ENCODE measurements around the gene SPOCK3.
"Not testable (repeated sequence)": the region's sequence is repeated elsewhere in the genome, so short reads cannot be mapped to it uniquely, and the experiment has no call there.

The SPOCK3 gene

DNA sequence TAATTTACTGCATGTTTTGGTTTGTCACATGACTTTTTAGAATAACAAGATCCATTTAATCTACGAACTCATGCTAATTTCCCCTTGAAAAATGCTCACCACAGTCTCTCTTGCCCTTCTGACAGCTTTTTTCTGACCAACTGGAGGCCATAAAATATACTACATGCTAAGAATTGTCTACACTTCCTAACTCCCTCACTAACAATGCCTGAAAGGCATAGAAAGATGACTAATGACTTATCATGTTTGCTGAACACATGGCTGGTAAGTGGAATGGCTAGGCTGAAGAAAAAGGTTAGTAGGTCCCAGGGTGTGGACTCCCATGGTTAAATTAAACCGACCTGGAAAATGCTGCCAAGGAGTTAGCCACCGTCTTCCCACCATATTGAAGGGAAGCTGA, 309.9 kb downstream of the SPOCK3 start:
- DNase-seq, result no peak

GRCh38 chr4:166913926-166914325, 320.4 kb downstream of the SPOCK3 start:
- DNase-seq, result no peak

DNA sequence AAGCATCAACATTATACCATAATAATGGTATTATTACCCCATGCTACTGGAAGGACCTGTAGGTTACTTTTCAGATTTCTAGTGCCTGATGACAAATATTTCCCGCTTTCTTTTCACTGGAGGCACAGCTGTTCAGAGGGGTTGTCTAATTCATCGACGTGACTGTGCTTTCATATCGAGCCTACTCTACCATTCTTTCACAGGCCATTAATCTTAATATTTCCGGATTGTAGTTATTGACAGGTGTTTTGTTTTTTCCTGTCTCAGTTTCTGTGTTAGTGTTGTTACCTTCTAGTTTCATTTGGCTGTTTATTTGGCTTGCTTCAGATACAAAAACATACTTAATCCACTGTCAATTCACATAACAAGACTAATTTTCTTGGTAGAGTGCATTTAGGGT, 330.9 kb downstream of the SPOCK3 start:
- no peak for DNase-seq

DNA sequence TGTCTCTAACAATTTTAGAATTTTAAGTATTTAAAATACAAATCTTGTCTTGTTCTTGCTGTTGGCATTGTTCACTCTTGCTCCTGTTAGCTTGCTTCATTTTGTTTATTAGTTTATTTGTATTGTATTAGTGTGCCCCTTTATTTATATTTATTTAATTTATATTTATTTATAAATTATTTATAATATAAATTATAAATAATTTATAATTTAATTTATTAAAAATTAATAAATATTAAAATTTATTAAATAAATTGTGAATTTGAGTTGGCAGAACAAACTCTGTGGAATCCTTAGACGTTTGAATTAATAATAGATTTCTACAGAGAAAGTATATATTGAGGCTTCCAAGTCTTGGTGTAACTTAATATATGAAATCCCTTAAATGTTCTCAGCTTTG, 331.4 kb downstream of the SPOCK3 start:
- no peak for DNase-seq

DNA sequence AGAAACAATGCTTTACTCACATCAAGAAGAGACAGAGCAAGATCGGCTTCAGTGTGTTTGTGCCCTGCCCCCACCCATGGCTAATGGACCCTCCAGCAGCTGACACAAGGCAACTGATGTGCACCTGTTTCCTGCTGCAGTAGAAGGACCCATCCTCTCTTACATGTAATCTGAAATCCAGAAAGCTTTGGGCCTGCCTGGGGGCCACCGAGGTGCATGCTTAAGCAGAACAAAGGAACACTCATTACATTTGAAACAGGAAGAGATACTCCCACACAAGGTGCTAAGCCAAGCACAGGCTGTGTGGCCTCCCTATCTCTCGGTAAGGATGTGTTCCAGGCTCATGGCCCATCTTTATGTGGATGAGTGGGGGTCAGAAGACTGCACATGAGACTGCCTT, 338.0 kb downstream of the SPOCK3 start:
- DNase-seq, result no peak

- no peak for DNase-seq
Measured at GRCh38 chr4:166895771-166896170, 338.5 kb downstream of the SPOCK3 start.

- DNase-seq, result no peak
Measured at GRCh38 chr4:166887457-166887856, 346.8 kb downstream of the SPOCK3 start.

DNA sequence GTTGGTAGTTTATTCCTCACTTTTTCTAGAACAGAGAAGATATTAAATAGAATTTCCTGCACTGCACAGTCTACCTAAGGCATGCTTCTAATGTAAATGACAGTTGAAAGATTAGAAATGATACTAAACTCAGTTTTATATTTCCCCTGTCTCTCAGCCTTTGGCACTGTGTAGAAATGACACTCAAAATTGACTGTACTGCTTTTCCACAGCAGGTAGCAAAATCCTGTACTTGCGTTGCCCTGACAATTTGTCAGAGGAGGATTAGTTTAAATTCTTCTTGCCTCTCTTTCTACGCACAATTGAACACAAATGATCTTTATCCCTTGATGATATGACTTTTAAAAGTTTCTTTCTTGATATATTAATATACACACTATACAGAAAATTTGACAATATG, 347.6 kb downstream of the SPOCK3 start:
- no peak for DNase-seq

DNA sequence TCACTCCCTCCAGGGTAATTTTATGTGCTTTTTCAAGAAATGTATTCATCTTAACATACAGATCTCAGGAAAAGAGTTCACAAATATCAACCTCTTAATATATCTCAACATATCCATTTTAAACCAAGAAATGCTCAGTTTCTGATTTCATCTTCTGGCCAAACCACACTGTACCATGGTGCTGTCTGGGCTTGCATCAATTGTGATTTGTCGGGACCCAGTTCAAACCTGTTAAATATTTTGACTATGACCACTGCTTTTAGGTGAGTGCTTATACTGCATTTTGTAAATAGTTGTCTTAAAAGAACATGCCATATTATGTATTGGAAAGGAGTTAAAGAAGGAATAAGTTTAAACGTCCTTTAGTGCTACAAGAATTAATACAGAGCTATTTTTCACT, 352.1 kb downstream of the SPOCK3 start:
- no peak for DNase-seq

DNA sequence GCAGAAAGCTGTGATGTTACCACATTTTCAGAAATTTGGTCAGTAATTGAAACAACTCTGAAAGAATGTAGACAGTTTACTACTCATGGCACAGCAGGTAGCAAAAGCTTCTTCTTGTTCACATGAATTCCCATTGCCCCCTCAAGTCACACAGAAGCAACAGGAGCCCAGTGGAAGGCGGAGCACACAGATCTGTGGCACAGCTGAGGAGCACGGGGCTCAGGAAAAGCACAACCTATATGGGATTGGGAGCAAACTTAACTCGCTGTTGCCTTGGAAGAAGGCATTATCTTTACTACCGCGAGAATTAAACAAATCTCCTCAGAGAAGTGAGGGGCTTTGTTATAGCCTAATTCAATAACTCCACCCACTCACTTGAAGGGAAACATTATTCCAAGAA, 358.5 kb downstream of the SPOCK3 start:
- DNase-seq, result no peak

DNA sequence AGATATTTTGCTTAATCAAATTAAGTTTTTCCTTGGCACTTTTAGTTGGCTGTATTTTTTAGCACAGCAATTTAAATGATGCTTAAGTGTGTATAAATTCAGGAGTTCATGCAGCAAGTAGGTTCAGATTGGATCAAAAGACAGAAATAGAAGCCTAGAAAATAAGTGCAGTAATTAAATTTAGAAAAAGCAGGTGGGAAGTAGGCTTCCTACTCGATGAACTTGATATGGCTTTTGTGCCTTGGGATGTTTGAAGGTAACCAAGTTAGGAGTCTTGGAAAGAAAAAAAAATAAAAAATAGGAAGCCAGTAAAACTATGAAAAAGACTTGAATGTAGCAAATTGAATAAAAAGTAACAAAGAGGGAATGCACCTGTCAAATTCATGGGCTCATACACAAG, 372.3 kb downstream of the SPOCK3 start:
- no peak for DNase-seq

GRCh38 chr4:166850398-166850797, 383.9 kb downstream of the SPOCK3 start:
- not testable (repeated sequence) for DNase-seq

DNA sequence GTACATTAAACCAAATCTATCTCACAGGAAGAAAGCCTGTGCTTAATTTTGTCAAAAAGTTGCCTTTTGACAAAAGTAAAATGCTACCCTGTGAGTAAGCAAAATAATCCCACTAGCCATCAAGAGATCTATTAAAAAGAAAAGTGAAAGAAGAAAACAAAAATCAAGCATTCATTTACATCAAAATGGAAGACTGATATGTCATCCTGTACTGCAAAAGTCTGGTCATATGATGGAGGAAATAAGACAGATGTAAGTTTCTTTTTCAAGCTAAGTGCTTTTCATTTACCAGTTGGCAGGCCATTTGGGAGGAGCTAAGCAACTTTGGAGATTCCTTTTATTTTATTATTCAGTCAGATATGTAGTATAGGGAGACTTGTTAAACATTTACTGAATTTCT, 387.4 kb downstream of the SPOCK3 start:
- no peak for DNase-seq

- DNase-seq, result no peak
Measured at GRCh38 chr4:166842795-166843261, 391.5 kb downstream of the SPOCK3 start.

DNA sequence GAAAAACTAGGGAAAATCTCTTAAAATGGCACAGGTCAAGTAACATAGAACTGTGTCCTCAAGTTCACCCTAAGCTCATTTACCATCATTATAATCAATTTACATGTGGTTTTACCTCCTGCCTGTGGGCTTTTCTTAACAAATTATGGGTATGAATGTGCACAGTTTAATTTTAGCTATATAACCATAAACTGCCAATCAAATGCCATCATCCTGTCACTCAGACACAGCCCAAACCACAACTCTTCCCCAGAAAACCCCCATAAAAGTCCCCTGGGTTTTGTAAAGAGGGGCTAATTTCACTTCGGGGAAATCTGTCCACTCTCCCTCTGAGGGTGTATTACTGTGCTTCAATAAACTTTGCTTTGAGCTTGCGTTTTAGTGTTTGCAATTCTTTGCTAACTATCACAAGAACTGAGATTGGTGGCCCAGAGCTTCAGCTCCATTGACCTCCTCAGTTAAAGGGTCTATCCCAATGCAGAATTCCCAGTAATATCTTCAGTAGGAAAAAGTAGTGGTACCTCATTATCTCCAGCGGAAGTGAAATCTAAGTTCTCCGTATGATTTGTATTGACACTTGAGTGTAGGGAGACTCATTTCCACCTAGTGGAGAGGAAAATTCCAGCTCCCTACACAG, 394.6 kb downstream of the SPOCK3 start:
- no peak for DNase-seq

GRCh38 chr4:166838975-166839614, 395.2 kb downstream of the SPOCK3 start:
- DNase-seq, result no peak

GRCh38 chr4:166836865-166837264, 397.4 kb downstream of the SPOCK3 start:
- DNase-seq, result no peak

GRCh38 chr4:166827629-166828028, 406.7 kb downstream of the SPOCK3 start:
- DNase-seq, result no peak

- DNase-seq, result no peak
Measured at GRCh38 chr4:166827167-166827566, 407.1 kb downstream of the SPOCK3 start.

DNA sequence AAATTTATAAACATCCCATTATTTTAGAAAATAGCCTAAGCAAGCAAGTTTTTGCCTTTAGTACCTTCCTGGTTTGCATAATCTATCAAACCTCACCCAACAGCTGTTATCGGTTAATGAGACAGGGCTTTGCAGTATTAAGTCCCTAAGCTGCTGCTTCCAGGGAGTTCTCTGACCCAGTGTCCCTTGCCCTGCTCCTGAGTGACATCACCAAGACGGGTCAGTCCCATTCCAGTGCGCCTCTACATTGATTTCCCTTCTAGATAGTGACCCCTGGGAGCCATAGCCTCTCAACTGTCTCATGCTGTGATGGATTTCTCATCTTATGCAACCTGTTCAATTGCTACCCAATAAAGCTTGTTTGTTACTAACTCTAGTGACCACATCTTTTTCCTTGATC, 410.4 kb downstream of the SPOCK3 start:
- DNase-seq, result no peak

DNA sequence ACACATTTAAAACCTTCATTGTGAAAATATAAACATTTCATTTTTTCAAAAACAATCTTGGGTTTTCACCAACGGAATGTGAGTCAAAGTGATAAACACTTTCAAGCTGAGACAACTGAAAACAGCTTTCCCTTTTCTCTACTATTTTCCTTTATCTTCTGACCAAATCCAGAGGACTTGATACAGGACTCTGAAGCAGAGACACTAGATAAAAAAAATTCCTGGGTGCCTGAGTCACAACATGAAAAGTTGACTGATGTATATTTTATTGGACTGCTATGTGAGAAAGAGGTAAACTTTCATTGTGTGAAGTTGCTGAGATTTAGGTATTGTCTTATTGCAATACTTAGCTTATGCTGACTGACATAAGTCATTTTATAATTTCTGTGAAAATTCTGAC, 411.2 kb downstream of the SPOCK3 start:
- no peak for DNase-seq

DNA sequence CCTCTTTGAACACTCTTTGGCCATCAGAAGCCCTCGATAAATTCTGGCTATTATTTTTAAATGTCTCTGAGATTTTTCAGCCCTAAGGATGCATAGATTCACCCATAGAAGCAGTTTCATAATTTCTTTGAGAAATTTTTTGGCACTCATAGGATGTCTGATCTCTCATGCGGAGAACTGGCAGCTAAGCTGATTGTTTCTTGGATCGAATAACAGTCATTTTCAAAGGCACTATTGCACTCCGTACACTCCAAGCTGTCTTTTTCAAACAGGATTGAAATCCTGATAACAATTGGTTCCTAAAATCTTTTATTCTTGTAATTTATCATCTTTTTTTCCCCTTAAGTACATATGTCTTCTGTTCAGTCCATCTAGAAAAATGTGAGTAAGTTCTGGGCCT, 411.9 kb downstream of the SPOCK3 start:
- no peak for DNase-seq

DNA sequence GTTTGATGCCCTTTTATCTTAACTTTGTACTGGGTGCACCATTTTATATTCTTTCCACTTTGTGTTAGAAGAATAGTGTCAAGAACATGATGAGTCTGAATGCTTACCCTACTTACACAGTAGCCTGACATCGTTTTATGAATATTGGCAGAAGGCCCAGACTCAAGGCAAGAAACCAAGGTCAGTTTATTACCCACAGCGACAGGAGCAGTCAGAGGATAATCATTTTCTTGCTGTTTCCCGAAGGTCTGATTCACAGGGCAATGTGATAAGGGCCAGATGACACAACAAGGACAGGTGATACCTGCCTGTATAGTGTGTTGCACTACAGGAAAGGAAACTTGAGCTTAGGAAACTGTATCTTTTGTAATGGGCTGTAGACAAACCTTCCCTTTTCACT, 417.4 kb downstream of the SPOCK3 start:
- DNase-seq, result no peak

GRCh38 chr4:166808380-166808779, 425.9 kb downstream of the SPOCK3 start:
- no peak for DNase-seq

DNA sequence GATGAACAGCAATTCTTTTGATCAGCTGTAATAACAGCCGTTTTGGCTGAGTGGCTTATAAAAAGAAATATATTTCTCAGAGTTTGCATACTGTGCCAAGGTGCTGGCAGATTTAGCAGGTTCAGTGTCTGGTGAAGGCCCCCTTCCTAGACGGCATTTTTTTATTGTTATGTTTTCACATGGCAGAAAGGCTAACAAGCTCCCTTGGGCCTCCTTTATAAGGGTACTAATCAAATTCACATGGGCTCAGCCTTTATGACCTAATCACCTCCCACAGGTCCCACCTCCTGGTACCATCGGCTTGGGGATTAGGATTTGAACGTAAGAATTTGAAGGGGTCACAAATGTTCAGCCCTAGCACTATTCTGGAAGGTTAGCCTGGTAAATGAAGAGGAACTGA, 431.9 kb downstream of the SPOCK3 start:
- no peak for DNase-seq
